Jurkat, Clone E6-1 (cell line): ENCODE measurements around the gene HSD17B7.

Experiments
- DNase-seq: peaks from one replicate; pipeline ENCODE4 v3.0.0-alpha.2; 2011; ENCODE audit warnings: low read depth, low spot score
- H3K4me3 ChIP-seq: 2 replicates; pipeline ENCODE4 v1.5.1; 2011; ENCODE audit warnings: mild to moderate bottlenecking, low read length, control low read depth, moderate library complexity

HSD17B7 gene

GRCh38 chr1:162847839-162848453 is 57.4 kb downstream of the HSD17B7 start:
- H3K4me3 ChIP-seq: no peak overlapping the region
- peak; percentile 62 for DNase-seq

GRCh38 chr1:162849711-162850110 is 59.2 kb downstream of the HSD17B7 start:
- no peak overlapping the region for H3K4me3 ChIP-seq
- no peak for DNase-seq

- DNase-seq: no peak
- H3K4me3 ChIP-seq: no peak overlapping the region
Observed at GRCh38 chr1:162851341-162851740, 60.8 kb downstream of the HSD17B7 start.

GRCh38 chr1:162854245-162854882 is 63.9 kb downstream of the HSD17B7 start:
- DNase-seq: peak; percentile 63
- no peak overlapping the region for H3K4me3 ChIP-seq

GRCh38 chr1:162855461-162856150 is 65.1 kb downstream of the HSD17B7 start:
- DNase-seq: no peak
- no peak overlapping the region for H3K4me3 ChIP-seq

- H3K4me3 ChIP-seq: no peak overlapping the region
- DNase-seq: no peak
Observed at GRCh38 chr1:162856260-162856659, 65.8 kb downstream of the HSD17B7 start.

- DNase-seq: no peak
- no peak overlapping the region for H3K4me3 ChIP-seq
Observed at GRCh38 chr1:162857850-162858249, 67.3 kb downstream of the HSD17B7 start.

- no peak overlapping the region for H3K4me3 ChIP-seq
- no peak for DNase-seq
Observed at GRCh38 chr1:162859191-162859590, 68.7 kb downstream of the HSD17B7 start.

GRCh38 chr1:162861101-162861500 is 70.6 kb downstream of the HSD17B7 start, which contains the start of gene CCDC190:
TSS of gene CCDC190 (minus strand) at chr1:162861175. CDS start at chr1:162859646, 1,529 bp downstream.
- DNase-seq: no peak

GRCh38 chr1:162861625-162862024 is 71.1 kb downstream of the HSD17B7 start:
- no peak overlapping the region for H3K4me3 ChIP-seq
- no peak for DNase-seq

More at GRCh38 chr1:162861101-162861500, 70.6 kb downstream of the HSD17B7 start, which contains the start of gene CCDC190:
- H3K4me3 ChIP-seq: no peak within 1 kb of the TSS
